Gastroesophageal sphincter (tissue), 4 donors: ENCODE measurements around the gene LTBP1. TPM values are rescaled to one million over a fixed set of nuclear protein-coding genes. Genes with fewer than 3 reads are reported as not detected.

Experiments used
- ATAC-seq: fragments of 150-250 bp; one replicate; pipeline ENCODE4 v1.9.1; 2016; ENCODE audit warnings: mild to moderate bottlenecking, moderate library complexity
- H3K27ac ChIP-seq, 4 donors: fragments of 200-600 bp; sonication (generic) in 3 of 4; 1 replicate in 3 of 4; 2 replicates in 1 of 4; pipeline ENCODE4 v1.5.1; 2016 to 2019
- H3K27me3 ChIP-seq: fragments of 200-600 bp; sonication (generic); one replicate; pipeline ENCODE4 v1.5.1; 2019
- H3K36me3 ChIP-seq, 2 donors: fragments of 200-600 bp; sonication (generic); one replicate each; pipeline ENCODE4 v1.5.1; 2019; ENCODE audit warnings: control low read depth in 1 of 2
- H3K4me1 ChIP-seq, 3 donors: fragments of 200-600 bp; sonication (generic); 1 replicate in 2 of 3; 2 replicates in 1 of 3; pipeline ENCODE4 v1.5.1; 2016 to 2019; ENCODE audit warnings: control low read depth in 2 of 3
- H3K4me3 ChIP-seq, 2 donors: fragments of 200-600 bp; sonication (generic); one replicate each; pipeline ENCODE4 v1.5.1; 2019; ENCODE audit warnings: mild to moderate bottlenecking in 1 of 2, moderate library complexity in 1 of 2
- H3K9me3 ChIP-seq, 3 donors: fragments of 200-600 bp; sonication (generic); one replicate each; pipeline ENCODE4 v1.5.1; 2017 to 2019; ENCODE audit warnings: control low read depth in 2 of 3
- EP300 ChIP-seq: sonication (generic); formaldehyde crosslinking; IDR thresholded peaks from one replicate; pipeline ENCODE4 v1.6.1; 2017; ENCODE audit warnings: antibody characterized with exemption, mild to moderate bottlenecking
- POLR2A ChIP-seq, 2 donors: fragments of 450-650 bp; IDR thresholded peaks; one replicate each; pipeline ENCODE4 v1.6.1; 2017; ENCODE audit warnings: antibody characterized with exemption in 2 of 2, mild to moderate bottlenecking in 2 of 2, moderate library complexity in 1 of 2
- POLR2AphosphoS5 ChIP-seq: sonication (generic); formaldehyde crosslinking; IDR thresholded peaks from one replicate; pipeline ENCODE4 v1.6.1; 2017; ENCODE audit warnings: antibody characterized with exemption
- WGBS, 2 donors: methylation state at CpG; one replicate each; pipeline ENCODE4 v1.1.5; 2018; ENCODE audit warnings: low coverage in 1 of 2; 5-methylcytosine and 5-hydroxymethylcytosine counted together
- total RNA-seq, 4 donors: library from RNA; depleted of rRNA; stranded (reverse); fragments of >200 nt; gene quantifications; one replicate each; pipeline ENCODE4 v1.1.0, GENCODE V29; 2016
- TF ChIP-seq, protein P1 (sequence below), 4 experiments: fragments of 200-600 bp in 2 of 4; fragments of 450-650 bp in 2 of 4; sonication (generic) in 1 of 4; IDR thresholded peaks; one replicate each; pipeline ENCODE4 v1.5.1; 2017 to 2019; ENCODE audit warnings: antibody characterized with exemption in 4 of 4, mild to moderate bottlenecking in 2 of 4, moderate library complexity in 2 of 4

LTBP1 gene
- total RNA-seq, 4 donors from 2014 or later, result 238 to 493 (median 378) TPM

DNA sequence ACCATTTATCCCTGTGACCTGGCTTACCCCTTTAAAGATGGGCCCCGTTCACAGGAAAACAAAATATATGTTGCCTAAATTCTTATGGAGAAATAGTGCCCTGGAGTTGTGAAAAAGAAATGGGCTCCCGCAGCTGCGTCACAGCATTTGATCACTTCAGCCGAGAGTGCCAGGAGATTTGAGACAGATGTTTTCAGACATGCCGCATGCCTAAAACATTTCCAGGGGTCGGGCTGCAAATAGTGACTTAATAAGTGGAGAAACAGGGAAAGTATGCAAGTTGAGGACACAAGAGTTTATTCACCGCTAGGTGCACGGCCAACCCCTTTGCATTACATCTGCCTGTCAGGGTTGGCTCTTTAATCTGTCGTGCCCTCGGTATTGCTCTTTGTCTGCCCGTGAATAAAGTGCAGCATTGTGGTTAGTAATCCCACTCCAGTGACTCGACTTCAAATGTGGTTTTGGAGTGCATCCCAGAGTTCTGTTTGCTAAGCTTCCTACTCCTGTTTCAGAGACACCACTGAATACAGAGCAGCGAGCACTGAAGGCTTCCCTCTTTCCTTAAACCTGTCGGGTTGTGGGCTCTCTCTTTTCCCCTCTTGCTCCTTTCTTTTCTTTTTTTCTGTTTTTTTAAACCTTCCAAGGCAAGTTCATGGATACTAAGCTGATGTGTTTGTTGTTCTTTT, 187.5 kb downstream of the LTBP1 start:
- WGBS, 2 donors, result 16% methylated on average over 8 to 12 of the region's 14 CpGs
- Histone ChIP-seq H3K27ac (peak overlapping the region; percentile 89 to 95 (median 91)), H3K4me1 (peaks cover 15 to 73% (median 20%) of the 10 kb centered on the region in 3 donors), H3K9me3 (no peaks in the 10 kb centered on the region), H3K36me3 (no peaks in the 10 kb centered on the region), H3K4me3 (peak overlapping the region; percentile 57 to 74), H3K27me3 (no peaks in the 10 kb centered on the region)
- ATAC-seq, result peak; percentile 82
- TF ChIP-seq EP300 (no peak), POLR2A (IDR thresholded peaks at IDR 0.05) (peak; percentile 42 to 47), POLR2AphosphoS5 (peak; percentile 82)
- TF ChIP-seq, protein P1, sequence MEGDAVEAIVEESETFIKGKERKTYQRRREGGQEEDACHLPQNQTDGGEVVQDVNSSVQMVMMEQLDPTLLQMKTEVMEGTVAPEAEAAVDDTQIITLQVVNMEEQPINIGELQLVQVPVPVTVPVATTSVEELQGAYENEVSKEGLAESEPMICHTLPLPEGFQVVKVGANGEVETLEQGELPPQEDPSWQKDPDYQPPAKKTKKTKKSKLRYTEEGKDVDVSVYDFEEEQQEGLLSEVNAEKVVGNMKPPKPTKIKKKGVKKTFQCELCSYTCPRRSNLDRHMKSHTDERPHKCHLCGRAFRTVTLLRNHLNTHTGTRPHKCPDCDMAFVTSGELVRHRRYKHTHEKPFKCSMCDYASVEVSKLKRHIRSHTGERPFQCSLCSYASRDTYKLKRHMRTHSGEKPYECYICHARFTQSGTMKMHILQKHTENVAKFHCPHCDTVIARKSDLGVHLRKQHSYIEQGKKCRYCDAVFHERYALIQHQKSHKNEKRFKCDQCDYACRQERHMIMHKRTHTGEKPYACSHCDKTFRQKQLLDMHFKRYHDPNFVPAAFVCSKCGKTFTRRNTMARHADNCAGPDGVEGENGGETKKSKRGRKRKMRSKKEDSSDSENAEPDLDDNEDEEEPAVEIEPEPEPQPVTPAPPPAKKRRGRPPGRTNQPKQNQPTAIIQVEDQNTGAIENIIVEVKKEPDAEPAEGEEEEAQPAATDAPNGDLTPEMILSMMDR (IDR thresholded peaks at IDR 0.05), result peak in 2 of 4 experiments; percentile 34 to 41

DNA sequence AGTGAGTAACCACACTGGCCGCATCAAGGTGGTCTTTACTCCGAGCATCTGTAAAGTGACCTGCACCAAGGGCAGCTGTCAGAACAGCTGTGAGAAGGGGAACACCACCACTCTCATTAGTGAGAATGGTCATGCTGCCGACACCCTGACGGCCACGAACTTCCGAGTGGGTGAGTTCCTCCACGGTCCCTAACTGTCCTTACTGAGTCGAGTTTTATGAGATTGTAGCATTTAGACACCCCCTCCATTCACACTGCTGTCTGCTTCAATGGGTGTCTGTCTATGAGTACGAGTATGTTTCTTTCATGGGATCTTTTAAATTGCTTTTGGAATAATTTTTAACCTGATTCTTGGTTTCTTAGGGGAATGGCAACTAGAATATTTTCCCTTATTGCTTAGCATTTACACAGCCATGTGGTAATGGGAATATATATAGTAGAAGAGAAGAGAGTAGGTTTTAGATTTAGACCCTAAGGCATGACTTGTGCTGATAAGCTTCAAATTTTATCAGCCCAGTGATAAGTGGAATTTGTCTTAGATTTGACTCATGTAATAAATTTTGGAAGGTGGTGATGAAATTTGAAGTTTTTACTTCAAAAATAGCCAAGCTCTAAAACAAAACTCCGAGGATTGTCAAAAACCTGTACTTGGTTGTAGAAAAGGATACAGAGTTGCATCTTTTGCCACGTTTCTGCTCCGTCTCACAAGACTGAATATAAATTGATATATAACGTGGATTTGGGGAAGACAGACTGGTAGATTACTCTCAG, 188.2 kb downstream of the LTBP1 start:
- ATAC-seq, result peak; percentile 17
- H3K9me3 ChIP-seq, result no peaks in the 10 kb centered on the region
- H3K27me3 ChIP-seq, result no peaks in the 10 kb centered on the region
- H3K4me3 ChIP-seq, result peak overlapping the region; percentile 57 to 74
- WGBS, 2 donors, result 17 to 18% methylated on average over 5 to 11 of the region's 13 CpGs
- peak overlapping the region; percentile 89 to 95 (median 91) for H3K27ac ChIP-seq
- peaks cover 19 to 77% (median 20%) of the 10 kb centered on the region in 3 donors for H3K4me1 ChIP-seq
- H3K36me3 ChIP-seq, result no peaks in the 10 kb centered on the region
- TF ChIP-seq EP300, result no peak
- TF ChIP-seq POLR2A (IDR thresholded peaks at IDR 0.05), result no peak
- no peak for TF ChIP-seq POLR2AphosphoS5
- TF ChIP-seq, protein P1 (IDR thresholded peaks at IDR 0.05), result no peak

DNA sequence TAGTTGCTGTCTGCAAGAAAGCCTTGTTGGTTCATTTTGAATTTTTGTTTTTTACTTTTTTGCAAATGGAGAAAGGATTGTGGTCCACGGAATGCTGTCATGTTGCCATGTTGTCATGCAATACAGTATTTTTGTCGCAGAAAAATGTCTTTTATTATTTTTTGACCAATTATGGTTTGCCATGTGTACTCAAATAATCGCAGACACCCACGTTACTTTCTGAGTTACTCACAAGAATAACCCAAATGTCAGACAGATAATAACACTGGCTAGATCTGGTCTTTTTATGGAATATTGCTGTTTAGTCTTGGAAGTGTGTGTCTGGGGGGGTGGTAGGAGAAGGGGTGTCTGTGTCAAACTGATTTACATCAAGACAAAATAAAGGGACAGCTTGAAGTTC, 188.9 kb downstream of the LTBP1 start:
- TF ChIP-seq EP300 (no peak), POLR2AphosphoS5 (no peak)
- Histone ChIP-seq H3K4me3 (peak overlapping the region; percentile 57 to 74), H3K4me1 (peaks cover 16 to 77% (median 20%) of the 10 kb centered on the region in 3 donors), H3K27ac (peak overlapping the region; percentile 89 to 95 (median 91)), H3K36me3 (no peaks in the 10 kb centered on the region), H3K9me3 (no peaks in the 10 kb centered on the region), H3K27me3 (no peaks in the 10 kb centered on the region)
- 20 to 37% methylated on average over 3 to 4 of the region's 4 CpGs for WGBS, 2 donors
- ATAC-seq, result no peak

DNA sequence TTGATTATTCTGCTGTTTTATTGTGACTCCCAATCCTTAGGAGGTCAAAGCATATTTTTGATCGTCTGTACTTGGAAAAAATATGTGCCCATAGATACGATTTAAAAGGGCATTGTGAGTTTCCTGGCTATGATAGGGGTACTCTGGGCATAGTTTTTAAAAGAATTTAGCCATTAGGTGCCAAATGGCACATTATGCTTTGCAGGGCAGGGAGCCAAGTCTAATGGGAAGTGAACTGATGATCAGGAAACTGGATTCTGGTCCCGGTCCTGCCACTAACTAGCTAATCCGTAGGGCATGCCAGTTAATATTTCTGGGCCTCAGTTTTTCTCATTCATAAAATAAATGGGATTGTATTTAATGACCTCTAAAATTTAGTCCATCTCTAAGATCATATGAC, 189.3 kb downstream of the LTBP1 start:
- no peak for ATAC-seq
- Histone ChIP-seq H3K4me1 (peaks cover 16 to 77% (median 24%) of the 10 kb centered on the region in 3 donors), H3K27ac (peak overlapping the region; percentile 89 to 95 (median 91)), H3K27me3 (no peaks in the 10 kb centered on the region), H3K9me3 (no peaks in the 10 kb centered on the region), H3K36me3 (no peaks in the 10 kb centered on the region), H3K4me3 (peak overlapping the region; percentile 57 to 74)
- TF ChIP-seq POLR2A (IDR thresholded peaks at IDR 0.05) (no peak), POLR2AphosphoS5 (peak; percentile 79)
- TF ChIP-seq, protein P1 (IDR thresholded peaks at IDR 0.05), result no peak
- 13 to 22% methylated on average over 4 of the region's 4 CpGs for WGBS, 2 donors

DNA sequence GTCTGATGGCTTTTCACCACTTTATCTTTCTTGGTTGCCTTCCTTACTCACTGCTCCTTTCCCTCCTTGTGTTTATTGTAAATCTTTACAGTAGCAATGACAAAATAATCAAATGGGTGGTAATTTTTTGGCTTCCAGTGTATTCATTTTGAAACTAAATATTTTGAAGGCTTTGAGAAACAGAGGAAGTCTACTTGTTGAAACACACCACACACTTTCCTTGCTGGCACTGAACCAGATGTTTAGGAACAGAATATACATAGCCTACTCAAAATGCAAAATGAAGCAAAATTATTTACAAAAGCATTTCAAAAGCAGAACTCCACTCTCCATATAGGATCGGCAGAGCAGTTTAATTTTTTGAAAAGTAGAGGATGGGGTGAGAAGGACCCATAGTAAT, 189.8 kb downstream of the LTBP1 start:
- Histone ChIP-seq H3K9me3 (no peaks in the 10 kb centered on the region), H3K4me1 (peaks cover 16 to 77% (median 25%) of the 10 kb centered on the region in 3 donors), H3K27me3 (no peaks in the 10 kb centered on the region), H3K36me3 (no peaks in the 10 kb centered on the region), H3K27ac (peak overlapping the region; percentile 89 to 95 (median 91)), H3K4me3 (peak overlapping the region; percentile 57 to 74)
- no peak for ATAC-seq
- no peak for TF ChIP-seq EP300
- TF ChIP-seq POLR2A (IDR thresholded peaks at IDR 0.05), result no peak
- TF ChIP-seq, protein P1 (IDR thresholded peaks at IDR 0.05), result no peak
- TF ChIP-seq POLR2AphosphoS5, result no peak
- 38 to 43% methylated on average over 1 of the region's 1 CpG for WGBS, 2 donors
